Progenitor cell of endocrine pancreas (in vitro differentiated cells): ENCODE measurements around the gene CHIC2. TPM values are rescaled to one million over a fixed set of nuclear protein-coding genes. Genes with fewer than 3 reads are reported as not detected.

Source experiments
- DNase-seq: peaks from one replicate; pipeline ENCODE4 v3.0.0; 2021; ENCODE audit warnings: low spot score; ENCODE audit not compliant: unreplicated experiment
- H3K27ac Mint-ChIP-seq: 2 replicates; pipeline ENCODE4 v1.8.0; 2021; ENCODE audit warnings: mild to moderate bottlenecking, moderate library complexity, mixed read lengths
- H3K27me3 Mint-ChIP-seq: 2 replicates; pipeline ENCODE4 v1.8.0; 2021; ENCODE audit warnings: mixed read lengths
- H3K36me3 Mint-ChIP-seq: 2 replicates; pipeline ENCODE4 v1.8.0; 2022; ENCODE audit warnings: mixed read lengths; ENCODE audit not compliant: insufficient read depth
- H3K4me1 Mint-ChIP-seq: 2 replicates; pipeline ENCODE4 v1.8.0; 2021; ENCODE audit warnings: low read depth, mixed read lengths
- H3K4me3 Mint-ChIP-seq: 2 replicates; pipeline ENCODE4 v1.8.0; 2021; ENCODE audit warnings: low read depth, mild to moderate bottlenecking, moderate library complexity, mixed read lengths
- H3K9me3 Mint-ChIP-seq: 2 replicates; pipeline ENCODE4 v1.8.0; 2021; ENCODE audit warnings: low read depth, mixed read lengths
- total RNA-seq: library from RNA; stranded (reverse); gene quantifications from 2 replicates; pipeline ENCODE4 v1.2.1, GENCODE V29; 2021
- TF ChIP-seq, protein P1 (sequence below): fragments of 200-600 bp; sonication (generic); IDR thresholded peaks from one replicate; pipeline ENCODE4 v1.5.0; 2021; ENCODE audit warnings: antibody characterized with exemption, mild to moderate bottlenecking; ENCODE audit not compliant: unreplicated experiment

CHIC2 gene
- total RNA-seq, 1 donor from 2014 or later: 15.6 TPM

DNA sequence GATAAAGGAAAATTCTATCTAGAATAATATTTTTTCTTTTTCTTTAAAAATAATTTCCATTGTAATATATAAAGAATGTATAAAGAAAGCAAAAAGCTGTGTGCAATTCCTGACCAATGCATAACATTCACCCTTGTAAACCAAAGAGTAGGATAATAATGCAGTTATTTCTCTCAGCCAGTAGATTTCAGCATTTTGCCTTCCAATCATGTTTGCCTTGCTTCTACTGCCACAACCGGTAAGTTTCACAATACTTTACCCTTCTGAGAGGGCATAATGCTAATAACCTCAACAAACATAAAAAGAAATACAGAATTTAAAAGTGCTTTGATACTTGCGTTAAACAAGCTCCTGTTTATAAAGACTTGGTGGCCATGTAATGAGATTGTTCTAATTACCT lies 59.9 kb downstream of the CHIC2 start:
- TF ChIP-seq, protein P1, sequence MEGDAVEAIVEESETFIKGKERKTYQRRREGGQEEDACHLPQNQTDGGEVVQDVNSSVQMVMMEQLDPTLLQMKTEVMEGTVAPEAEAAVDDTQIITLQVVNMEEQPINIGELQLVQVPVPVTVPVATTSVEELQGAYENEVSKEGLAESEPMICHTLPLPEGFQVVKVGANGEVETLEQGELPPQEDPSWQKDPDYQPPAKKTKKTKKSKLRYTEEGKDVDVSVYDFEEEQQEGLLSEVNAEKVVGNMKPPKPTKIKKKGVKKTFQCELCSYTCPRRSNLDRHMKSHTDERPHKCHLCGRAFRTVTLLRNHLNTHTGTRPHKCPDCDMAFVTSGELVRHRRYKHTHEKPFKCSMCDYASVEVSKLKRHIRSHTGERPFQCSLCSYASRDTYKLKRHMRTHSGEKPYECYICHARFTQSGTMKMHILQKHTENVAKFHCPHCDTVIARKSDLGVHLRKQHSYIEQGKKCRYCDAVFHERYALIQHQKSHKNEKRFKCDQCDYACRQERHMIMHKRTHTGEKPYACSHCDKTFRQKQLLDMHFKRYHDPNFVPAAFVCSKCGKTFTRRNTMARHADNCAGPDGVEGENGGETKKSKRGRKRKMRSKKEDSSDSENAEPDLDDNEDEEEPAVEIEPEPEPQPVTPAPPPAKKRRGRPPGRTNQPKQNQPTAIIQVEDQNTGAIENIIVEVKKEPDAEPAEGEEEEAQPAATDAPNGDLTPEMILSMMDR: no peak
- no peaks in the 10 kb centered on the region for H3K27me3 Mint-ChIP-seq

DNA sequence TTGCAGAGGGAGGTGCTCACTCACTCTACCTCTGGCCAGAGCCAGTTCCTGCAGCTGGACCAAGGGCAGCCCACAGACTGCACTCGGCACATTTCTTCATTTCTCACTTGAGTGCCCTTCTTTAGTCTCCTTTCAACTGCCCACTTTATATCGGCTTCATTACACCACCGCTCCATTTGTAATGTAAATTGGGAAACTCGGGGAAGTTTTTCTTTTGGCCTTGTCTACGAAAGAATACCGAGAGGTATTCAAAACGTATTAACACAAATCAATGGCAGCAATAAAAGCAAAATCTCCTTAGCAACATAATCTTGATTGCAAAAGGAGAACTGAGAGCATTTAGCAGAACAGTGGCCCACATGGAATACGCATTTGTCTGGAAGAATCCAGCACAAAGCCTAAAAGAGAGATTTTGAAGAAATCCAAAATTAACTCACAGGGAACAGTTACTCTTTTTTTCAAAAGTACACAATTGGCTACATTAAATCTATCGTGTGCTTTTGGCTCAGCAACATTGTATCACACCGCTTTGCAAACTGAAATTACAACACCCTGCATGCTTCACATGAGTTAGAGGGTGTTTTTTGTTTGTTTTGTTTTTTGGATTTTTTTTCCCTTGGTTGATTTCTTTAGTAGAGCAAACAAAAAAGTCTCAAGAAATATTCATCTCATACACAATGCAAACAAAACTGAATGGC lies 62.6 kb downstream of the CHIC2 start:
- Mint-ChIP-seq H3K27ac (no peak overlapping the region), H3K4me3 (no peak overlapping the region), H3K9me3 (no peaks in the 10 kb centered on the region), H3K36me3 (peaks cover 6% of the 10 kb centered on the region), H3K27me3 (no peaks in the 10 kb centered on the region), H3K4me1 (peaks cover 10% of the 10 kb centered on the region)
- DNase-seq: no peak
- TF ChIP-seq, protein P1: no peak

More for the DNA sequence above, 59.9 kb downstream of the CHIC2 start:
- Mint-ChIP-seq H3K36me3 (peaks cover 6% of the 10 kb centered on the region), H3K4me1 (peaks cover 14% of the 10 kb centered on the region), H3K9me3 (no peaks in the 10 kb centered on the region), H3K27ac (no peak overlapping the region), H3K4me3 (no peak overlapping the region)
- no peak for DNase-seq

DNA sequence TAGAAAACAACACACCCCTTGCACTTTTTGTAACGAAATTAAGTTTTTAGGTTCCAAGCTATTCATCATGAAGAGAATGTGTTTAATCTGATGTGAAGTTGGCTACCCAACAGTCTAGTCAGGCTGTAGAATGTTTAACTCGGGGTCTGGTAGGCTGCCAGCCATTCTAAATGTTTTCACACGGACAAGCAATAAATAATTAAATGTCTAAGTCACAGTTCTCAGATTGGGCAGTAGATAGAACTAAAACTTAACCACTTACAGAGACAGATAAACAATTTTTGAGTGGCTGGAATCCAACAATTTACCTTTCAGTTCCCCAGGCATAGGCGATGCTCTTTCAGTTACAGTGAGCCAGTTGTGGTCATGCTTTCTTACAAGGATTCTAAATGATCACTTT lies 66.5 kb downstream of the CHIC2 start:
- Mint-ChIP-seq H3K27me3 (no peaks in the 10 kb centered on the region), H3K27ac (no peak overlapping the region)

DNA sequence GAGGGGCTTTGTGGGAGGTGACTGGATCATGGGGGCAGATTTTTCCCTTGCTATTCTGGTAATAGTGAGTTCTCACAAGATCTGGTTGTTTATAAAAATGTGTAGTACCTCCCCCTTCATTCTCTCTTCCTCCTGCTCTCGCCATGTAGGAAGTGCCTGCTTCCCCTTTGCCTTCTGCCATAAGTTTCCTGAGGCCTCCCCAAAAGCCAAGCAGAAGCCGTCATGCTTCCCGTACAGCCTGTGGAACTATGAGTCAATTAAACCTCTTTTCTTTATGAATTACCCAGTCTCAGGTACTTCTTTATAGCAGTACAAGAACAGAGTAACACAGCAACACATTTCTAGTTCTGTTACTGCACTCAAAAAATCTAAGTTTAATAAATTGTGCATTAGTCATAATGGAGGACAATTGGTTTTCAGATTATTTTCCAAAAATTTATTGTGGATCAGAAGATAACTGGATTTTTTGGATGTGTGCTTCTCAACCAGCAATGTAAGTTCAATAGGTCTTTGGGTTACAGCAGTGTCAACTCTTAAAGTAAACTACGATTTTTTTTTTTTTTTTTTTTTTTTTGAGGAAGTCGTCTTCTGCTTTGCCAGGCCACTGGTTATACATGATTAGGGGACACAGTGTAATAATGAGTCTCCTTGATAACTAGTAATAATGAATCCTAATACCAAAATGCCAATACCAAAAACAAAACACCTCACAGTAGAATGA lies 69.9 kb downstream of the CHIC2 start:
- H3K27me3 Mint-ChIP-seq: no peaks in the 10 kb centered on the region
- H3K4me3 Mint-ChIP-seq: no peak overlapping the region
- no peak overlapping the region for H3K27ac Mint-ChIP-seq
- H3K9me3 Mint-ChIP-seq: no peaks in the 10 kb centered on the region
- no peaks in the 10 kb centered on the region for H3K36me3 Mint-ChIP-seq
- TF ChIP-seq, protein P1: no peak
- no peaks in the 10 kb centered on the region for H3K4me1 Mint-ChIP-seq
- DNase-seq: no peak

More for the DNA sequence above, 66.5 kb downstream of the CHIC2 start:
- Mint-ChIP-seq H3K4me1 (peaks cover 6% of the 10 kb centered on the region), H3K4me3 (no peak overlapping the region), H3K36me3 (peaks cover 2% of the 10 kb centered on the region), H3K9me3 (no peaks in the 10 kb centered on the region)
- TF ChIP-seq, protein P1: no peak
- no peak for DNase-seq

DNA sequence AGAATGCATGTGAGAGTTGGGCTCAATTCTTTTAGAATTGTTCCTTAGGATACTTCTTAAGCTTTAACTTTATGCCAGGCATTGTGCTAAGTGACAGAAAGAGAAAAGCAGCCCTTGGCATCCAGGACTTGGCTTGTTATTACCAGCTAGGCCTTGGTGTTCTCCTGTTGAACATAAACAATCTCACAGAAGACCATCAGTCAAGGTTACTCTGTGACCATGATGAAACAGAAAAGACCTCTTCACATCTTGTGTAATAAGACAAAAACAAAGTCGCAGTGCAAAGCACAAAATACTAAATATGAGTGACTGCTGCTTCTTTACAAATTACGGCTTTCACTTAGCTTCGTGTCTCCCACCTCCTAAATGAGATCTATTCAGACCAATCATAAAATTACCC lies 71.6 kb downstream of the CHIC2 start:
- no peak overlapping the region for H3K27ac Mint-ChIP-seq
- TF ChIP-seq, protein P1: no peak
- H3K4me3 Mint-ChIP-seq: no peak overlapping the region
- no peaks in the 10 kb centered on the region for H3K9me3 Mint-ChIP-seq
- H3K36me3 Mint-ChIP-seq: no peaks in the 10 kb centered on the region
- no peak for DNase-seq
- H3K27me3 Mint-ChIP-seq: no peaks in the 10 kb centered on the region
- H3K4me1 Mint-ChIP-seq: no peaks in the 10 kb centered on the region
